Gastrocnemius medialis (tissue), 4 donors: ENCODE results near the gene PLAAT2.

ENCODE experiments used
- CTCF ChIP-seq, 5 experiments: fragments of 450-650 bp in 3 of 5; fragments of 200-600 bp in 2 of 5; sonication (generic) in 2 of 5; IDR thresholded peaks in 4 of 5; conservative IDR thresholded peaks in 1 of 5; 1 replicate in 4 of 5; 2 replicates in 1 of 5; pipeline ENCODE4 v1.5.1; 2016 to 2019; ENCODE audit warnings: antibody characterized with exemption in 5 of 5, mild to moderate bottlenecking in 3 of 5, moderate library complexity in 3 of 5
- POLR2A ChIP-seq, 2 donors: fragments of 450-650 bp; IDR thresholded peaks; one replicate each; pipeline ENCODE4 v1.6.1; 2017; ENCODE audit warnings: antibody characterized with exemption in 2 of 2, mild to moderate bottlenecking in 2 of 2, moderate library complexity in 2 of 2

GRCh38 chr11:63537293-63538101, 25.7 kb downstream of the PLAAT2 start:
- TF ChIP-seq POLR2A (IDR thresholded peaks at IDR 0.05) (peak in 1 of 2 donors; percentile 16), CTCF (IDR thresholded peaks at IDR 0.05 in 4 of 5, conservative IDR thresholded peaks at IDR 0.05 in 1 of 5) (no peak)
